Activated CD8-positive, alpha-beta memory T cell treated with anti-CD3 and anti-CD28 coated beads, Interleukin-2, amount 50 U/mL, for 1 hour (primary cell): ENCODE results near the gene CAMK1G.

ENCODE experiments used
- DNase-seq: peaks from one replicate; pipeline ENCODE4 v3.0.0-alpha.2; 2020; ENCODE audit errors: extremely low read depth

CAMK1G gene

DNA sequence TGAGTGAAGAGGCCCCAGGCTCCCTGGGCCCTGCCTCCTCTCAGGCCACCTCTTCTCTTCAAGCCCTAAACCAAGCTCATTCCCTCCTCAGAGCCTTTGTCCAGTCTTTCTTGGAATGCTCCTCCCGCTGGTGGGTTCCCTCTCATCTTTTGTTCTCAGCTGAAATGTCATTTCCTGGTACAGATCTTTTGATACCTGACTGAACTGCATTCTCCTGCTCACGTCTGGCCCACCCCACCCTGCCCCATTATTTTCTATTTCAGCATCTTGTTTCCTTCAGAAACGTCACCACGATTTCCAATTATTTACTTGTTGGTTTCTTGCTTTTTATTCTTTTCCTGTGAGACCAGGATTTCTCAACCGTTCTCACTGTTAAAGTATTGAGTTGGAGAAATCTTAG lies 52.3 kb downstream of the CAMK1G start:
- no peak for DNase-seq

DNA sequence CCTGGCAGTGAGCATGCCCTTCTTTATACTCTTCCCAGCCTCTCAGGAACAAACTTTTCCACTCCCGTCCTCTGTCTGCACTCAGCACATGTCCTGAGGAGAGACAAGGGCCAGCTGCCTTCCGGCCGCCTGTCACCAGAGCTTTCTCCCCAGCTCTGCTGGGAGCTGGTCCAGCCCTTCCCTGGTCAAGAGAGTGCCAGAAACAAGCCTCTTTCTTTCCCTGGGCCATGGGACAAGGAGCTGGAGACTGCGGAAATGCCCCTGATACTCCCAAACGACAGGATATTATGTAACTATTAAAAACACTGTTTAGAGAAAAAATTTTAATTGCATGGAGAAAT lies 58.3 kb downstream of the CAMK1G start:
- DNase-seq: no peak

GRCh38 chr1:209642816-209643215 lies 59.3 kb downstream of the CAMK1G start:
- no peak for DNase-seq

DNA sequence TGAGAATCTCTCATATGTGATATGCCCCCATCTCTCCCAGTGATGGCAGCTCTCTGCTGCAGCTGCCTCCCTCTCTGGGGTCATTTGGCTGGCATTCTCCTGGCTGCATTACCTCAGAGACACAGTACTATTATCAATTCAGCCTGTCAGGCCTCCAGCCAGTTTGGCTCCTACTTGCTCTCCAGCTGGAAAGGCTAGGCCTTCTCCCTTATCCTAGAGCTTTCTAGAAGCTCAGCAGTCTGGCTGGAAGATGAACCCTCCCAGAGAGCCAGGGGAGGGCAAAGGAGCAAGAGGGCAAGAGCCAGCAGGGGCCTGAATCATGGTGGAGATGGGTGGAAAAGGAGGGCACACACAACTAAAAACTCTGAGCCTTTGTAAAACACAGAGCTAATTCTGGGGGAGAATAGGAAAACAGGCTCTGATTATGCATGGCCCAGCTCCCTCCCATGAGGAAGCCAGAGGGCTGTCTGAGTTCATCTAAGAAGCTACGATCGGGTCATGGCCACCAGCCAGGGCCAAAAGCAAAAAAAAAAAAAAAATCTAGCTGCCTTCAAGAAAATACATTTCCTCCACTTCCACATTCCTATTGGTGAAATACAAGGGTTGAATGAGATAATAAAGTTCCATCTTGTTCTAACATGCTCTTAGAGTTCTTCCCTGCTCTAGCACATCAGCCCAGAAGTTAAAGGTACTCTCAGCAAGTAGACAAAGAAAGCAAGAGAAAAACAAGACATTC lies 59.9 kb downstream of the CAMK1G start:
- no peak for DNase-seq

- DNase-seq: no peak
Observed at GRCh38 chr1:209645574-209646452, 62.3 kb downstream of the CAMK1G start.

GRCh38 chr1:209646558-209646957 lies 63.0 kb downstream of the CAMK1G start:
- DNase-seq: no peak

GRCh38 chr1:209647156-209647555 lies 63.6 kb downstream of the CAMK1G start:
- DNase-seq: no peak

DNA sequence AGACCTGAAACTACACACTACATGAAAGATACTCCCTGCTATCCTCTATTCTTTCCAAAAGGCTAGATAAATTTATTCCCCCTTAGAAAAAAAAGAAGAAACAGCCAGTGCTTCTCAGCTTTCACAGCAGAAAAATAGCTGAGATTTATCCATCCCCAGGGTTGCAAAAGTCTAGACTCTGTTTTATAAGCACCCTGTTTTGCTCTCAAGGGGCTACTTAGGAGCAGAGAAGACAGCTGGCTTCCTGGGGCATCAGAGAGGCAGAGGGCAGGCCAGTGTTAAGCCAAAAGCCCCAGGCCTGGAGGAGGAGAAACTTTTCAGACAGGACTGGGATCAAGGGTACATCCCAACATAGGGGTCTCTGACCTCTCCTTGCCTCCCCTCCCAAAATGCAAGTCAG lies 64.8 kb downstream of the CAMK1G start:
- DNase-seq: no peak

DNA sequence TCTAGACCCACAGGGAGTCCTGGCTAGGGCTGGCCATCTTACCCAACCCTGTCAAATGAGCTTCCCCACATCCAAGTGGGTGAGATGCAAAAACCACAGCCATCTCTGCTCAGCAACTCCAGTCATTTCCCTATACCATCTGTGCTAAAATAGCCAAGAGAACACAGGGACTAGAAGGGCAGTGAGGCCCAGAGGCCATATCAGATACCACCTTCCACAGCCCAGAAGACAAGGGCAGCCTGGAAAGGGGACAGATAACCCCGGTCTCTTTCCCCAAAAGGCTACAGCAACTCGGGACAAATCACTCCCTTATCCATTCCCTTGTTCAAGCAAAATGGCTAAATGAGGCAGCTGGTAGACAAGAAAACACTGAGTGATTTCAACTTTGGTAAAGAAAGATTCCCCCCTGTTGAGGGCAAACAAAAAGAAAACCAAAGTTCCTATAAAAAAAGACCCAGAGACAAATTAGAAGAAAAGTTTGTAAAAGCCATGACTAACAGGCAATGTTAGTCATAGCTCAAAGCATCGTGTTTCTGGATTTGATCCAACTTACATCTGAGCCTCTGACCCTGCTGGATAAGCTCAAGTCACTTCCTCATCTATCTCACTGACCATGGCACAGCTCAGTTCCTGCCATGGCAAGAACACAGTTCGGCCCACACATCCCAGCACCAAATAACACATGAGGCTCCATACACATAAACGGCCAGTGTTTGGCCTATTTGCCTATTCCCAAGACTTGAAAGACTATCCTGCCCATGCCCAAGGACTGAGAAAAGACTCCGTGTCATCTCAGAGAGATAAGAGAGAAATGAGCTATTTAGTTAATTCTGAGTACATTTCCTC lies 65.6 kb downstream of the CAMK1G start:
- DNase-seq: no peak

DNA sequence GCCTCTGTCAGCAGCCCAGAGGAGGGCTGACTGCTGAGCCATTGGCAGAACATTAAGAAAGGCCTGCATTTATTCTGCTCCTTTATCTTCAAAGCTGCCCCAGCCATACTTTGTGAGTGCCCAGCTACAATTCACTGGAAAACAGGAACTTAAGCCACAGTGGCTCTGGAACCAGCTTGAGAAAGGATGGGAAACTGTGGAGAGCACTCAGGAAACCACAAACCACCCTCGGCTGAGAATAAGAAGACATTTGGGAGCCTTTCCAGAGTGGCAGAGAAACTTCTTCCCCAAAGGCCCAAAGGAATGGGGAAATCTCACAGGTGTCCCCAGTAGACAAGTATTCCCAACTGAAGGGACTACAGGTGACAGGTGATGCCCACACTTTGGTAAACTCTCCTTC lies 66.9 kb downstream of the CAMK1G start:
- DNase-seq: no peak

- DNase-seq: no peak
Observed at GRCh38 chr1:209651138-209651587, 67.6 kb downstream of the CAMK1G start.

GRCh38 chr1:209652121-209652735 lies 68.7 kb downstream of the CAMK1G start, which contains the start of gene LAMB3:
LAMB3 (minus strand) TSS chr1:209652425; CDS start chr1:209650944, 1,481 bp downstream.
- DNase-seq: no peak

GRCh38 chr1:209652873-209653401 lies 69.4 kb downstream of the CAMK1G start:
- no peak for DNase-seq

DNA sequence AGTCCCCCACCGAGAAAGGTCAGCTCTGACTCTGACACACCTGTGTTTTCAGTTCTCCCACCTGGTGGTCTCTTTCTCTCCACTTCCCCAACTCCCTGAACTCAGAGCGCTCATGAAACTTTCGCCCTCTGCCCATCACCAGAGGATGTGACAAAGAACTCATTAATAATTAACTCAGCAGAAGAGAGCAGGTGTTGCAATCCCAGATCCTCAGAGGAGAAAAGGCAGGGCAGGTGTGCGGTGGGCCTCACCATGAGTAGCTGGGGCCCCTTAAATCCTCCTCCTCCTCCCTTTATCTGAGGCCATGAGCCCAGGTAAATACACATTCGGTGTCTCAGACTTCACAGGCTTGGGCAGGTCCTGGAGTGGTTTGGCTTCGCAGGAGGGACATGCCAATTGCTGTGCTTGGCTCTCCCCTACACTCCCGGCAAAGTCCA lies 70.4 kb downstream of the CAMK1G start:
- no peak for DNase-seq

- DNase-seq: no peak
Observed at GRCh38 chr1:209655411-209656231, 72.1 kb downstream of the CAMK1G start.

GRCh38 chr1:209657140-209657879 lies 73.8 kb downstream of the CAMK1G start:
- DNase-seq: no peak

DNA sequence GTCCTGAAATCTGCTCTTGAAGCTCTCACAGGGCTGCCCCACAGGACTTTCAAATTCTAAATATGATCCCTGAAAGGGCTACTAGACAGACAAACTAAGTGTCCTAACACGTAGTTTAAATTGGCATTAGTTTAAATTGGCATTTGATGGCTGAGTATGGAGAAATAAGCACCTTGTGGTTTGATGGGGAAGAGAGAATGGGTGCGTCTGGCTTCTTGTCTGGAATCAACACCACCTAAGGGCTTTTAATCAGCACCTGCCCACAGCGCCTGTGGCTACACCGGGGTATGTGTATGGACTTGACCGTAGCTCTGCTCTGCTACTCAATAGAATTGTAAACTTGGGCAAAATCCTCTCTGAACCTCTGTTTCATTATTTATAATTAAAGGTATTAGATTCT lies 74.4 kb downstream of the CAMK1G start:
- DNase-seq: no peak

DNA sequence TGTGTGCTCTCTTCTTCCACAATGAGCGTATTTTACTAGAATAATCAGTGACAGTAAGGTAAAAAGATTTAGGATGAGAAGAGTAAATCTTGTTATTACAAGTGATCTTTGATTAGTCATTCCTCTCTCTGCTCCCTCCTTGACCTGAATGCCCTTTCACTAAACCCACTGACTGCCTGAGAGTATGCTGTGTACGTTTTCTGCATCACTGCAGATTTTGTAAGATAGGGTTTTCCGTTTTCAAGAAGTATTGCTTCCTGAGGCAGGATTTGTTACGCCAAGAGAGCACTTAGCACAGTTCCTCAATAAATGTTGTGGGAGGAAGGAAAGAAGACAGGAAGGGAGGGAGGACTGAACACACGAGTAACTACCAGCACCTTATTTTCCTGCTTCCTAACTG lies 76.4 kb downstream of the CAMK1G start:
- no peak for DNase-seq

DNA sequence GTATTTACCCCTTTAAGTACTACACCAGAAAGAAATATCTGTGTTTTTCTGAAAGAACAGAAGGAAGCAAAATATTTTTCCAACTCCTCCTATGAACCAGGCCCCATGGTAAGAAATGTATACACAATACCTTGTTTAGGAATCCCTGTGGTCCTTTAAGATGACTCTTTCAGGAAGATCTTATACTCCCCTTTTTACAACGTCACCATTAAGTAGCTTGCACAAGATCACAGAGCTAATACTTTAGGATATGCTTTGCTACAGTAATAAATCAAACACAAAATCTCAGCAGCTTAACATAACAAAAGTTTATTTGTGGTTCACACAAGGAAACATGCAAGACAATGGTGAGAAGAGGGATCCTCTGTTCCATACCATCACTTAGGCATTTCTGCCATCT lies 77.6 kb downstream of the CAMK1G start:
- no peak for DNase-seq

DNA sequence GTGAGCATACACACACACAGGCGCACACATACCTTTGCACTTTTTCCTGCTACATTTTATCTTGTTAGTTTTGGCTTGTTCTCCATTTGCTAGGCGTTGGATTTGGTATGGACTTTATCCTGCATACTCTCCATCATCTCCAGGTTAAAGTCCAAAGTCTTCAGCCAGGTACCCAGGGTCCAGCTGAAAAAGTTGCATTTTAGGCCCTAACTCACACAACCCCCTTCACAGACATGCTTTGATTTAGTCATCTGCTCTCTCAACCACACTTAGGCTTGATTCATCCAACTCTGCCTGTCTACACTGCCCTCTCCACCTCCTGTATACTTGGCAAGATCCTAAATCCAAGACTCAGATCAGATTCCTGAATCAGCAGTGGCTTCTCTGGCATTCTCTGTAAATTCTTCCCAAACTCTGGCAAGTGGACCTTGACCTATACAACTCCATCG lies 79.4 kb downstream of the CAMK1G start:
- DNase-seq: no peak
